GM23338 (cell line): ENCODE measurements around the gene FNDC3B. TPM values are rescaled to one million over a fixed set of nuclear protein-coding genes. Genes with fewer than 3 reads are reported as not detected.

Experiments
- CREB1 ChIP-seq: fragments of 250-450 bp; sonication (Bioruptor Pico); IDR thresholded peaks from 2 replicates; pipeline ENCODE4 v1.5.0; 2020; ENCODE audit warnings: low read depth, mild to moderate bottlenecking, moderate library complexity
- ETS1 ChIP-seq: IDR thresholded peaks from 2 replicates; pipeline ENCODE4 v1.6.1; 2016; ENCODE audit warnings: antibody characterized with exemption
- EZH2 ChIP-seq: fragments of 200-600 bp; sonication (generic); IDR thresholded peaks from one replicate; pipeline ENCODE4 v1.8.0; 2017; ENCODE audit warnings: antibody characterized with exemption, mild to moderate bottlenecking, low read depth; ENCODE audit not compliant: unreplicated experiment
- EZH2phosphoT487 ChIP-seq: fragments of 200-600 bp; sonication (generic); IDR thresholded peaks from one replicate; pipeline ENCODE4 v1.8.1; 2018; ENCODE audit warnings: antibody characterized with exemption; ENCODE audit not compliant: unreplicated experiment
- JUNB ChIP-seq: IDR thresholded peaks from one replicate; pipeline ENCODE4 v1.6.1; 2016; ENCODE audit warnings: antibody characterized with exemption; ENCODE audit not compliant: unreplicated experiment
- REST ChIP-seq: IDR thresholded peaks from one replicate; pipeline ENCODE4 v1.6.1; 2018; ENCODE audit warnings: antibody characterized with exemption; ENCODE audit not compliant: unreplicated experiment
- ZNF114 ChIP-seq: fragments of 250-450 bp; sonication (Bioruptor Pico); IDR thresholded peaks from 2 replicates; pipeline ENCODE4 v1.5.0; 2020; ENCODE audit warnings: mild to moderate bottlenecking, moderate library complexity
- ZNF331 ChIP-seq: fragments of 250-450 bp; sonication (Bioruptor Pico); IDR thresholded peaks from 2 replicates; pipeline ENCODE4 v1.5.0; 2020; ENCODE audit warnings: low read depth, mild to moderate bottlenecking, moderate library complexity
- ZNF462 ChIP-seq: fragments of 250-450 bp; sonication (Bioruptor Pico); IDR thresholded peaks from 2 replicates; pipeline ENCODE4 v1.5.0; 2020; ENCODE audit warnings: mild to moderate bottlenecking, moderate library complexity
- polyA plus RNA-seq: library from polyadenylated mRNA; unstranded; fragments of >200 nt; fragmentation: Nextera tagmentation; extraction: Ambion mirVana; gene quantifications from 2 replicates; pipeline ENCODE4 v1.2.1, GENCODE V29; 2016
- total RNA-seq: library from RNA; depleted of rRNA; stranded (reverse); fragments of >200 nt; shearing (Covaris generic); gene quantifications from 2 replicates; pipeline ENCODE4 v1.2.3, GENCODE V29; 2014

The FNDC3B gene
- total and polyA plus RNA-seq, 2 experiments from 2014 or later: 19.1 to 55.4 TPM

- TF ChIP-seq ZNF462 (no peak), EZH2phosphoT487 (no peak), CREB1 (CRISPR knock-in tag) (no peak), ETS1 (no peak), ZNF114 (CRISPR knock-in tag) (no peak), EZH2 (no peak), JUNB (no peak), REST (no peak), ZNF331 (no peak)
Observed at GRCh38 chr3:172194702-172195406, 155.5 kb downstream of the FNDC3B start (continued).
